ENCODE data around the gene GJC2. TPM values are rescaled to one million over a fixed set of nuclear protein-coding genes. Genes with fewer than 3 reads are reported as not detected.

The GJC2 gene
- total RNA-seq, 4 donors from 2014 or later: 0.48 to 2.7 (median 0.66) TPM

DNA sequence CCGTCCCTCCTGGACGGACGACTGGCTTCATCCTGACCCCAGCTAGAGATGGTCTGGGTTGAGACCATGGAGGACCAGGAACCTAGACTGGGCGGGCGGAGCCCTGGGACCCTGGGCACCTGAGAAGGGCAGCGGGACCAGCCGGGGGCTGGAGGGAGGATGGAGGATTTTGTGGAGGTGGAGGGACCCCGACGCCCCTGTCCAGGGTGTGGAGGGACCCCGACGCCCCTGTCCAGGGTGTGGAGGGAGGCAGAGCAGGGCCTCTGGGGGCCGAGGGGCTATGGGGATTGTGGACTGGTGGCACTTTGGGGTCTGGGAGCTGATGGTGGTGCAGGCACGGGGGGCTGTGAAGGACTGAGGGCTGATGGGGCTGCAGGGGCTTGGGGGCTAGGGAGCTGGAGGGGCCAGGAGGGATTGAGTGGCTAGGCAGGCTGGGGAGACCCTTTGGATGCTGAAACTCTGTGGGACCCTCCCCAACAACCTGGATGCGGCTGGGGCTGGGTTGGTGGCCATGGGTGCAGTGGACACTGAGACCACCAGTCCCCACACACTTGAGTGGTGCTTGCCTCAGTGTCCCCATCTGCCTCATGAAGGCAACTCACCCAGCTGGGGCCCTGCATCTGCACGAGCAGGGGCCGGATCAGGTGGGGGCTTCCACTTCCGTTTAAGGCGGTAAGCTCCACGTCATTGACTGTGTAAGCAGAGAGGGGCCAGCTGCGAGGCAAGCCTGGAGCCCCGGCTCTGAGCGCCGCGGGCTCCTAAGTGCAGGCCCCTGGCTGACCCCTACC lies 7.4 kb downstream of the GJC2 start:
- 71 to 78% methylated on average over 6 to 7 of the region's 24 CpGs for WGBS, 2 donors
- Histone ChIP-seq H3K27ac (no peak overlapping the region), H3K4me3 (no peak overlapping the region), H3K9me3 (no peaks in the 10 kb centered on the region), H3K36me3 (no peaks in the 10 kb centered on the region), H3K27me3 (peaks cover 0 to 7% (median 1%) of the 10 kb centered on the region in 4 donors), H3K4me1 (peaks cover 9 to 73% (median 17%) of the 10 kb centered on the region in 3 donors)
- DNase-seq: no peak
- intact Hi-C loops (cut with DNase I): no loop called here
- TF ChIP-seq, protein P1, sequence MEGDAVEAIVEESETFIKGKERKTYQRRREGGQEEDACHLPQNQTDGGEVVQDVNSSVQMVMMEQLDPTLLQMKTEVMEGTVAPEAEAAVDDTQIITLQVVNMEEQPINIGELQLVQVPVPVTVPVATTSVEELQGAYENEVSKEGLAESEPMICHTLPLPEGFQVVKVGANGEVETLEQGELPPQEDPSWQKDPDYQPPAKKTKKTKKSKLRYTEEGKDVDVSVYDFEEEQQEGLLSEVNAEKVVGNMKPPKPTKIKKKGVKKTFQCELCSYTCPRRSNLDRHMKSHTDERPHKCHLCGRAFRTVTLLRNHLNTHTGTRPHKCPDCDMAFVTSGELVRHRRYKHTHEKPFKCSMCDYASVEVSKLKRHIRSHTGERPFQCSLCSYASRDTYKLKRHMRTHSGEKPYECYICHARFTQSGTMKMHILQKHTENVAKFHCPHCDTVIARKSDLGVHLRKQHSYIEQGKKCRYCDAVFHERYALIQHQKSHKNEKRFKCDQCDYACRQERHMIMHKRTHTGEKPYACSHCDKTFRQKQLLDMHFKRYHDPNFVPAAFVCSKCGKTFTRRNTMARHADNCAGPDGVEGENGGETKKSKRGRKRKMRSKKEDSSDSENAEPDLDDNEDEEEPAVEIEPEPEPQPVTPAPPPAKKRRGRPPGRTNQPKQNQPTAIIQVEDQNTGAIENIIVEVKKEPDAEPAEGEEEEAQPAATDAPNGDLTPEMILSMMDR (IDR thresholded peaks at IDR 0.05): no peak
- TF ChIP-seq POLR2A (IDR thresholded peaks at IDR 0.05): no peak

DNA sequence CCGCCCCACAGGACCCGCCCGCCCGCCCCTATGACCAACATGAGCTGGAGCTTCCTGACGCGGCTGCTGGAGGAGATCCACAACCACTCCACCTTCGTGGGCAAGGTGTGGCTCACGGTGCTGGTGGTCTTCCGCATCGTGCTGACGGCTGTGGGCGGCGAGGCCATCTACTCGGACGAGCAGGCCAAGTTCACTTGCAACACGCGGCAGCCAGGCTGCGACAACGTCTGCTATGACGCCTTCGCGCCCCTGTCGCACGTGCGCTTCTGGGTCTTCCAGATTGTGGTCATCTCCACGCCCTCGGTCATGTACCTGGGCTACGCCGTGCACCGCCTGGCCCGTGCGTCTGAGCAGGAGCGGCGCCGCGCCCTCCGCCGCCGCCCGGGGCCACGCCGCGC lies 8.0 kb downstream of the GJC2 start:
- no peak for DNase-seq
- H3K27ac ChIP-seq: no peak overlapping the region
- intact Hi-C loops (cut with DNase I): no loop called here
- no peak for TF ChIP-seq POLR2A (IDR thresholded peaks at IDR 0.05)
- TF ChIP-seq, protein P1 (IDR thresholded peaks at IDR 0.05): no peak
- no peaks in the 10 kb centered on the region for H3K36me3 ChIP-seq
- peaks cover 0 to 12% (median 1%) of the 10 kb centered on the region in 4 donors for H3K27me3 ChIP-seq
- peaks cover 15 to 75% (median 23%) of the 10 kb centered on the region in 3 donors for H3K4me1 ChIP-seq
- no peak overlapping the region for H3K4me3 ChIP-seq
- H3K9me3 ChIP-seq: no peaks in the 10 kb centered on the region
- WGBS, 2 donors: 89% methylated on average over 19 of the region's 43 CpGs; no CpG with 5 or more reads in 1 of the 2 donors

DNA sequence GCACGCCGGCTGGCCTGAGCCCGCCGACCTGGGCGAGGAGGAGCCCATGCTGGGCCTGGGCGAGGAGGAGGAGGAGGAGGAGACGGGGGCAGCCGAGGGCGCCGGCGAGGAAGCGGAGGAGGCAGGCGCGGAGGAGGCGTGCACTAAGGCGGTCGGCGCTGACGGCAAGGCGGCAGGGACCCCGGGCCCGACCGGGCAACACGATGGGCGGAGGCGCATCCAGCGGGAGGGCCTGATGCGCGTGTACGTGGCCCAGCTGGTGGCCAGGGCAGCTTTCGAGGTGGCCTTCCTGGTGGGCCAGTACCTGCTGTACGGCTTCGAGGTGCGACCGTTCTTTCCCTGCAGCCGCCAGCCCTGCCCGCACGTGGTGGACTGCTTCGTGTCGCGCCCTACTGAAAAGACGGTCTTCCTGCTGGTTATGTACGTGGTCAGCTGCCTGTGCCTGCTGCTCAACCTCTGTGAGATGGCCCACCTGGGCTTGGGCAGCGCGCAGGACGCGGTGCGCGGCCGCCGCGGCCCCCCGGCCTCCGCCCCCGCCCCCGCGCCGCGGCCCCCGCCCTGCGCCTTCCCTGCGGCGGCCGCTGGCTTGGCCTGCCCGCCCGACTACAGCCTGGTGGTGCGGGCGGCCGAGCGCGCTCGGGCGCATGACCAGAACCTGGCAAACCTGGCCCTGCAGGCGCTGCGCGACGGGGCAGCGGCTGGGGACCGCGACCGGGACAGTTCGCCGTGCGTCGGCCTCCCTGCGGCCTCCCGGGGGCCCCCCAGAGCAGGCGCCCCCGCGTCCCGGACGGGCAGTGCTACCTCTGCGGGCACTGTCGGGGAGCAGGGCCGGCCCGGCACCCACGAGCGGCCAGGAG lies 8.6 kb downstream of the GJC2 start:
- no peak overlapping the region for H3K27ac ChIP-seq
- intact Hi-C loops (cut with DNase I): no loop called here

DNA sequence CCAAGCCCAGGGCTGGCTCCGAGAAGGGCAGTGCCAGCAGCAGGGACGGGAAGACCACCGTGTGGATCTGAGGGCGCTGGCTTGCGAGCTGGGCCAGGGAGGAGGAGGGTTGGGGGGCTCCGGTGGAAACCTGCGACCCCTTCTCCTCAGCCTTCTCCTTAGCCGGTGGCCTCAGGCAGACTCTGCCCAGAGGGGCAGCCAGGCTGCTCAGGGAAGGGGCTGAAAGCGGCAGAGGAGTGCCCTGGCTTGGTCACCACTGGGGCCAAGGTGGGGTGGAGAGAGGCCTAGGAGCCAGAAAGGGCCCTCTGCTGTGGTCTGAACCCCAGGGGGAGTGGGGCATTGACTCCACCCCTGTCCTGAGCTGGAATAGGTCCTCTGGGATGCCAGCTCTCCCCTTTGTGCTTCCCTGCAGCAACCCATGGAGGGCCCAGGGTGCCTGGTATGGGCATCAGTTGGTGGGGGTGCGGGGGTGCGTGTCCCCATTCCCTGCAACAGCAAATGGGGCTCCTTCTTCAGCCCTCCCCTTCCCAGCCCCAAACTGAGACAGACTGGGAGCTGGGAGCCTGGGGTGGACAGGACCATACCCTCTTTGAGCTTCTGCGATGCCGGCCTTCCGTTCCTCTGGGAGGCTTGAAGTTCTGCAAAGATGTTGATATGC lies 9.4 kb downstream of the GJC2 start:
- WGBS, 2 donors: 96% methylated on average over 5 of the region's 14 CpGs; no CpG with 5 or more reads in 1 of the 2 donors
- intact Hi-C loops (cut with DNase I): no loop called here

More for the DNA sequence above, 8.6 kb downstream of the GJC2 start:
- H3K4me3 ChIP-seq: peak overlapping the region in 1 of 4 donors; percentile 35
- TF ChIP-seq POLR2A (IDR thresholded peaks at IDR 0.05): no peak
- TF ChIP-seq, protein P1 (IDR thresholded peaks at IDR 0.05): no peak
- H3K27me3 ChIP-seq: peaks cover 0 to 13% (median 1%) of the 10 kb centered on the region in 4 donors
- 44 to 68% methylated on average over 3 to 21 of the region's 98 CpGs for WGBS, 2 donors
- no peaks in the 10 kb centered on the region for H3K9me3 ChIP-seq
- H3K36me3 ChIP-seq: no peaks in the 10 kb centered on the region
- peaks cover 21 to 81% (median 30%) of the 10 kb centered on the region in 3 donors for H3K4me1 ChIP-seq
- DNase-seq: no peak

More for the DNA sequence above, 9.4 kb downstream of the GJC2 start:
- no peak for TF ChIP-seq POLR2A (IDR thresholded peaks at IDR 0.05)
- TF ChIP-seq, protein P1 (IDR thresholded peaks at IDR 0.05): no peak
- H3K4me1 ChIP-seq: peaks cover 22 to 88% (median 37%) of the 10 kb centered on the region in 3 donors
- peaks cover 0 to 13% (median 1%) of the 10 kb centered on the region in 4 donors for H3K27me3 ChIP-seq
- H3K4me3 ChIP-seq: peak overlapping the region in 1 of 4 donors; percentile 21
- DNase-seq: no peak
- H3K36me3 ChIP-seq: no peaks in the 10 kb centered on the region
- H3K27ac ChIP-seq: no peak overlapping the region
- no peaks in the 10 kb centered on the region for H3K9me3 ChIP-seq
